Purkinje cell (primary cell): ENCODE results near the gene RNF115. TPM values are rescaled to one million over a fixed set of nuclear protein-coding genes. Genes with fewer than 3 reads are reported as not detected.

Source experiments
- polyA plus RNA-seq: library from polyadenylated mRNA; unstranded; fragments of >200 nt; fragmentation: Nextera tagmentation; gene quantifications from 2 replicates; pipeline ENCODE4 v1.2.1, GENCODE V29; 2014

RNF115 gene
- 23.5 and 29.4 TPM in 2 replicates for polyA plus RNA-seq

DNA sequence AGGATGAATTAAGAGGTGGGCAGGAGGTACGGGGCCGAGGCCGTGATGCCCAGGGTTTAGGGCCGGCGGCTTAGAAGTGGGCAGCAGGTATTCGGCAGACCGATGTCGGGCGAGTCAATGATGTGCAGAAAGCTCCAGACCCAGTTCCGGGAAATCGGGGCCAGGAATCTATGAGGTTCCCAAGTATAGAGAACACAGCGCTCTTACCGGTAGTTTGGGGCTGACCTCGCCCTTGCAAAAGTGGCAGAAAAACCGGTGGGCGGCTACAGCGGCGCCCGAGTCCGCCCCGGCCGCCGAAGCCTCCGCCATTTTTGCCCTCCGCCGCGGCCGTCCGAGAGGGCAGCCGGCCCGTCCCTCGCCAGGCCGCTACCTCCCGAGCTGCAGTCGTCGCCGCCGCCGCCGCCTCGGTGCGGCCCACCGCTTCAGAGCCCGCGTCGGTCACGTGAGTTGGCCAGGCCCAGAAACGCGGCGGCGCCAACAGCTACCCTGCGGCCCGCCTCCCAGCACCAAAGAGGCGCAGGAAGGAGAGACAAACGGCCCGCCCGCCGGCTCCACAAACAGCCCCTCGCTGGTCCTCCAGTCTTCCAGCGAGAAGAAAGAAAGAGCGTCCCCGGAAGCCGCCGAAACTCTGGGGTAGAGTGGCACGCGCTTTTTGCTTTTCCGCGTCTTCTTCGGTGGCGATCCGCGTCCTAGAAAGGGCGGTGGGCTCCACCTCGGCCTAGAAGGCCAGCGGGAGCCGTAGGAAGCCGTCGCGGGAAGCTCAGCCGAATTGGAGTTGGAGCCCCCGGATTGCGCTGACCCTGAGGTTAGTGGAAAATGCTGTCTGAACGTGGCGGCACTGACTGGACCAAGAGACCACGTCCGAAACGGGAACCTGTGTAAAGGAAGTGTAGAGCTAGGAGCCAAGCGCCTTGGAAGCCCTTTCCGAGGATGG, at the start of gene RNF115, which contains the start of gene POLR3C:
TSS of gene RNF115 (minus strand) at position 531 of the 934 bp plus-strand sequence. CDS start at position 309, 222 bp downstream.
TSS of gene POLR3C (plus strand) at position 636 of the 934 bp plus-strand sequence. CDS start 1,577 bp downstream, outside the sequence.

DNA sequence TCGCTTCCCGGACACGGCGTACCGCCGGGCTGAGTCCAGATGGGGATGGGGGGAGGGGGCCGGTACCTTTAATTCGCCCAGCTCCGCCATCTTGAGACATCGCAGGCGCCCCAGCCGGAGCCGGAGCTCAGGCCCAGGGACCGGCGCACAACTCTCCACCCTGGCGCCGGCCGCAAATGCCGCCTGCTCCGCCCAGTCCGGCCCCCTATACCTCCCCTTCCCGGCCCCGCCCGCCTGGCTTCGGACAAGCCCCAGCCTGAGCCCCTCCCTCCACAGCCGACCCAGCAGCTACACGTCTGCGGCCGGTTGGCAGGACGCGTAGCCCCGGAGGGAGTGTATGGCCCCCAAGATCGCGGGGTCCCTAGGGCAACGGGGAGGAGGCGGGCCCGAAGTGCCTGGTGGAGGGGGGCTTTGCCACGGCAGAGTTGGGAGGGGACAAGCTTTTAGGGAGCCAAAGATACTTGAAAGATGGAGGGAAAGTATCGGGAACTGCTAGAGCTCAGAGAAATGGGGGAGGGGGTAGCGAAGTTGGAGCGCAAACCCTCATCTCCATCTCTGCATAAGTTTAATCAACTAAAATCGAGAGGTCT, 35.1 kb upstream of the RNF115 start, which contains the start of gene PIAS3:
TSS of gene PIAS3 (minus strand) at position 181 of the 590 bp plus-strand sequence. CDS start at position 90, 91 bp downstream.

DNA sequence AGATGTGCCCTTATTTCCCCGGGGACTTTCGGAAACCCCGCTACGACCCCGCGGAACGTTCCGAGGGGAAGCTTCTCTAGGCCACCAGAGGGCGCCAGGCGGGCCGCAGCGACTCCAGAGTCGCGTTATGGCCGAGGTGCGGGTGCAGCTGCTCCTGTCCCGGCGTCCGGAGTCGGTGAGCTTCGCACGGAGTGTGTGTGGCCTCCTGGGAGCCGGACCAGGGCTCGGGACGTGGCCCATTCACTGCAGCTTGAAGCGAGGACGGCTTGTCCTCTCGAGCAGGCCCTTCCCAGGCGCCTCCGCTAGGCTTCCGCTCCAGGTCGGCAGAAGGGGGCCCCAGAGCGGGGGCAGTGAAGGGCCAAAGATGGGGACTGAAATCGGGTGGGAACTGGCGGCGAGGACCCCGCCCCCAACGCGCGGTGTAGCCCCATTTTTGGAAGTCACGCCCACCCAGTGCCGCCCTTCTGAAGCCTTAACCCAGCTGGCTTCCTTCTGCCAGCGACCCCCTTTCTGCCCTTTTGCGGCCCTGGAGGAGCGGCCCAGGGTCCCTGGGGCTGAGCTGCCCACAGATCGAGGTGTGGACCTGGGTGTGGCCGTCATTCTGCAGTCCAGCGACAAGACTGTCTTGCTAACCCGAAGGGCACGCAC, 21.7 kb upstream of the RNF115 start, which contains the start of gene NUDT17:
TSS of gene NUDT17 (plus strand) at position 117 of the 648 bp plus-strand sequence. CDS start at position 128, 11 bp downstream.

DNA sequence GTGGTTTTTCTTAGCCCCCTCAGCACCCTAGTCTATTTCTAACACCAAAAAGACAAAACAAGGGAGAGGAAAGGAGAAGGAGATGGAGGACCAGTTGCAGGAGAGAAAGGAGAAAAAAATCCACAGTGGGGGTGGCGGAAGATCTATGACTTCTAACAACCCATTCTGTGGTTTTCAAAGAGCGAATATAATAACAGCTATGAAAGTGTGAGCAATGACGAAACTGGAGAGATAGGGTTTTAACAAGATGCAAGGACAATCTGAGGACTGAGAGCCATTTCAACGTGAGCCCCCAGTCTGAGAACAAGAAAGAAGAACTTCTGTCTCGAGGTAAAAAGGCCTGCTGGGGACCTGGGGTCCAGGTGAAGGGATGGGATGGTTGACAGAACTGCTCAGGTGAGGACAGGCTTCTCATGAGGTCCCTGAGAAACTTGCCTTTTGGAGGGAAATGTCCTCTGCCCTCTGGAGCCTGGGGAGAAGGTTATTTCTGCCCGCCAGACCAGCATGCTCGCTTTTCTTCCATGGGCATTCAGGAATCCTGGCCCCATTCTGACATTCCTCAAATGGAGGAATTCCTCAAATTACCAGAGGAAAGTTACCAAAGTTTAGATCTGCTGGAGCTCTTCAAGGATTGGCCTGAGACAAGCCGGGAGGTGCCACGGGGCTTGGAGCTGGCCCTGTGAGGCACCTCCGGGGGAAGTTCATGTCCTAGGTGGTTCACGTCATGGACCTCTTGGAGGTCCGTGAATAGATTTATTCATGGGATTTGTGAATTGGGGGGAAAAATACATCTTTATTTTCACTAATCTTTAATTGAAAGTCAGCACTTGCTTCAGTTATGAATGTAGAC, 104.4 kb downstream of the RNF115 start, which contains the start of gene CD160:
TSS of gene CD160 (plus strand) at position 270 of the 850 bp plus-strand sequence. CDS start 8,829 bp downstream, outside the sequence.

DNA sequence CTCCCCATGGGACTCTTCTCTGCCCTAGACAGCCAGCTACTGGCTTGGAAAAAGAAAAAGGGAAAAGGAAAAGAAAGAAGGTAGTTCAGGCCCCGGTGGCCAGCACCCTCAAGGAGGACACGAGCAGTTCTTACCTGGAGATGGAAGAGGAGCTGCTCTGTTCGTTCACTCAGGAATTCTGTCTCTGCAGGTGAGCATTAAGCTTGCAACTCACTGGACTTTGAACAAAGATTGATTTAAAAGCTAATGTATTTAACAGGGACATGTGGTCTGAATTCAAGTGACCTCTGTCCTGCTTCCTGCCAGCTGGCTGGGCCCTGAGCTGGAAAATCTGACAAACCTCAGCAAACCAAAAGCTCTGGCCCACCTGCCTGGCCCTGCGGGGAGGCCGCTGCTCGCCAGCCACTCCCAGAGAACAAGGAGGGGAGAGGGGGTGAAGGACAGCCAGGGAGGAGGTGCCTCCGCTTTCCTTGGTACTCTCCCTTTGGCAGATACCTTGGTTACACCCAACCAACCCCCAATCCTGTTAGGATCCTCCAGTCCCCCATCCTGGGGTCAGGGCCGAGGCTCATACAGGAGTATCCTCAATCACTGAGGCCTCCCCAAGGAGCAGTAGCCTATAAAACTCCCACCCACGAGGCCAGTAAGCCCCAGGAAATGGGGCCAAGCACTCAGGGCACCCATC, 116.6 kb downstream of the RNF115 start, which contains the start of gene PDZK1:
TSS of gene PDZK1 (minus strand) at position 186 of the 685 bp plus-strand sequence. CDS start 19,347 bp downstream, outside the sequence.

Other genes with a start within 250 kb of the RNF115 start
- gene GPR89A, start 216.1 kb downstream of the RNF115 start, polyA plus RNA-seq: 85.3 and 85.5 TPM in 2 replicates
- 5.2 and 14.3 TPM in 2 replicates for gene PDZK1, start 116.7 kb downstream of the RNF115 start, polyA plus RNA-seq
- gene CD160, start 104.6 kb downstream of the RNF115 start, polyA plus RNA-seq: 1.3 and 1.9 TPM in 2 replicates
- 19.4 and 20.0 TPM in 2 replicates for gene POLR3C, start 105 bp upstream of the RNF115 start, polyA plus RNA-seq
- 3.6 and 6.9 TPM in 2 replicates for gene NUDT17, start 21.5 kb upstream of the RNF115 start, polyA plus RNA-seq
- gene PIAS3, start 35.0 kb upstream of the RNF115 start, polyA plus RNA-seq: 3.3 and 4.2 TPM in 2 replicates
- gene ANKRD35, start 61.8 kb upstream of the RNF115 start, polyA plus RNA-seq: 0.39 and 0.78 TPM in 2 replicates
- not detected in 2 replicates for gene ITGA10, start 86.0 kb upstream of the RNF115 start, polyA plus RNA-seq
- gene PEX11B, start 94.6 kb upstream of the RNF115 start, polyA plus RNA-seq: 32.0 and 43.8 TPM in 2 replicates
- gene RBM8A, start 103.4 kb upstream of the RNF115 start, polyA plus RNA-seq: 152 and 224 TPM in 2 replicates
- 3.5 and 4.9 TPM in 2 replicates for gene LIX1L, start 133.9 kb upstream of the RNF115 start, polyA plus RNA-seq
- gene ANKRD34A, start 140.5 kb upstream of the RNF115 start, polyA plus RNA-seq: 8.1 and 10.7 TPM in 2 replicates
- gene POLR3GL, start 140.6 kb upstream of the RNF115 start, polyA plus RNA-seq: 3.6 and 11.6 TPM in 2 replicates
- 3.5 TPM in 2 replicates for gene TXNIP, start 172.5 kb upstream of the RNF115 start, polyA plus RNA-seq
- gene HJV, start 197.6 kb upstream of the RNF115 start, polyA plus RNA-seq: not detected in 2 replicates